Smooth muscle cell of bladder (primary cell): ENCODE measurements around the gene C1orf115. TPM values are rescaled to one million over a fixed set of nuclear protein-coding genes. Genes with fewer than 3 reads are reported as not detected.

ENCODE experiments used
- total RNA-seq: library from RNA; depleted of rRNA; stranded (reverse); fragments of >200 nt; gene quantifications from 2 replicates; pipeline ENCODE4 v1.2.3, GENCODE V29; 2014

Gene C1orf115, protein sequence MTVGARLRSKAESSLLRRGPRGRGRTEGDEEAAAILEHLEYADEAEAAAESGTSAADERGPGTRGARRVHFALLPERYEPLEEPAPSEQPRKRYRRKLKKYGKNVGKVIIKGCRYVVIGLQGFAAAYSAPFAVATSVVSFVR
- 0.46 and 0.71 TPM in 2 replicates for total RNA-seq

DNA sequence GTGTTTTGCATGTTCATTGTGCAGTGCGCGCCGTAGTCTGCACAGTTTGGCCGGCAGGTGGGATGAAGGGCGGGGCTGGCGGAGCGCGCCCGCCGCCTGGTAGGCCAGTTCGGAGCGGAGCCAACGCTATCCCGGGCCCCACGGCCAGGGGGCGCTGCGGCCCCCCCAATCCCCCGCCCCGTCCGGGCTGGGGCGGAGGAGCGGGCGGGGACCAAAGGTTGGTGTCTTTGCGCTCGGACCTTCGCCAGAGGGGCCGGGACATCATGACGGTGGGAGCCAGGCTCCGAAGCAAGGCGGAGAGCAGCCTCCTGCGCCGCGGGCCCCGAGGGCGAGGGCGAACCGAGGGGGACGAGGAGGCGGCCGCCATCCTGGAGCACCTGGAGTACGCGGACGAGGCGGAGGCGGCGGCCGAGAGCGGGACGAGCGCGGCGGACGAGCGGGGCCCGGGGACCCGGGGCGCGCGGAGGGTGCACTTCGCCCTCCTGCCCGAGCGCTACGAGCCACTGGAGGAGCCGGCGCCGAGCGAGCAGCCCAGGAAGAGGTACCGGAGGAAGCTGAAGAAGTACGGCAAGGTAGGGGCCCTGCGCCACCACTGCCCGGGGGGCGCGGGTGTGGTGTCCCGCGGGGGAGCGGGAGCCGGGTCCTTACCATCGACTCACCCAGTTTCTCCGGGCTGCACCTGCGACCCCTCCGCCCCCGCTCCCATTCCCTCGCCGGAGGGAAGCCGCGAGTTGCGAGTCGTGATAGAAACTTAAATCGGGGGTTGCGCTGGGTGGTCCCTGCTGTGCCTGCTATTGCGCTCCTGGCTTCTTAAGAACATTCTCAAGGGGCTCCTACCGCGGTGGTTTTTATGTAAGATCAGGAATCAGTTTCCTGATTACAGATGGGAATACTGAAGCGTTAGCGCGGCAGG lies at the start of gene C1orf115:
Gene C1orf115 (plus strand): TSS at position 224 of the 913 bp plus-strand sequence. CDS start 40 bp downstream, at position 264.

DNA sequence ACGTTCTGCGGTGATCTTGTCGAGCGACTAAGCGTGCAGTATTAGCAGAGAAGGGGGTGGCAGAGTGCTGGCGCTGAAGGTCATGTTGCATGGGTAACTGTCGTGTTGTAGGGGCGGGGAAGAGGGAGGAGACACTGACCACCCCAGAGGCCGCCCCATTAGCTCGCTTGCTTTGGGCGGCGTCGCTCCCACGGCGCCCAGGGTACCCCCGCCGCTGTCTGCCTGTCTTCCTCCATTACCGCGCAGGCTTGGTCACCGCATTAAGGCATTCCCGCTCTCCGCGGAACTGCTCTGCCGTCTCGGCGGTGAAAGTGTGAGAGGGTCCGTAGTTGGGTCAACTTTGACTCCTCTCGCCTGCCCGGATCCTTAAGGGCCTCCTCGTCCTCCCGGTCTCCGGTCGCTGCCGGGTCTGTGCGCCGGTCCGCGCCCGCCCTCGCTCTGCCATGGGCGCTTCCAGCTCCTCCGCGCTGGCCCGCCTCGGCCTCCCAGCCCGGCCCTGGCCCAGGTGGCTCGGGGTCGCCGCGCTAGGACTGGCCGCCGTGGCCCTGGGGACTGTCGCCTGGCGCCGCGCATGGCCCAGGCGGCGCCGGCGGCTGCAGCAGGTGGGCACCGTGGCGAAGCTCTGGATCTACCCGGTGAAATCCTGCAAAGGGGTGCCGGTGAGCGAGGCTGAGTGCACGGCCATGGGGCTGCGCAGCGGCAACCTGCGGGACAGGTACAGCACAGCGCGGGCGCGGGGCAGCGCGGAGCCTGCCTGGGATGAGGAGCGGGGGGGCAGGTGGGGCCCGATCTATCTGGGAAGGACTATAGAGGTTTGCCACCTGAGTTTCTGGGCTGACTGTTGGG lies 58.1 kb downstream of the C1orf115 start, which contains the start of gene MTARC2:
Gene MTARC2 (plus strand): TSS at position 234 of the 846 bp plus-strand sequence. CDS start 210 bp downstream, at position 444.

Other genes starting within 250 kb of the C1orf115 start
- gene MARK1, start 162.2 kb upstream of the C1orf115 start, total RNA-seq, result 0.14 and 0.18 TPM in 2 replicates
- gene MTARC2, start 58.0 kb downstream of the C1orf115 start, total RNA-seq, result 4.6 and 6.7 TPM in 2 replicates
- gene MTARC1, start 96.5 kb downstream of the C1orf115 start, total RNA-seq, result 6.2 and 6.8 TPM in 2 replicates
- 6.4 and 10.6 TPM in 2 replicates for gene HLX, start 189.1 kb downstream of the C1orf115 start, total RNA-seq